WERI-Rb-1 (cell line): Measurements from ENCODE around the gene METTL15.
"Not testable (repeated sequence)": the region's sequence is repeated elsewhere in the genome, so short reads cannot be mapped to it uniquely, and the experiment has no call there.

Experiments used
- DNase-seq: peaks from one replicate; pipeline ENCODE4 v3.0.0-alpha.2; 2020
- H3K27ac ChIP-seq: fragments of 250-450 bp; sonication (Bioruptor Pico); 2 replicates; pipeline ENCODE4 v1.5.1; 2020; ENCODE audit warnings: mild to moderate bottlenecking, moderate library complexity
- H3K27me3 ChIP-seq: fragments of 250-450 bp; sonication (Bioruptor Pico); 2 replicates; pipeline ENCODE4 v1.5.1; 2021; ENCODE audit warnings: mild to moderate bottlenecking, low read depth, moderate library complexity; ENCODE audit not compliant: insufficient read depth, severe bottlenecking
- H3K36me3 ChIP-seq: fragments of 250-450 bp; sonication (Bioruptor Pico); 2 replicates; pipeline ENCODE4 v1.5.1; 2020; ENCODE audit warnings: mild to moderate bottlenecking, moderate library complexity
- H3K4me3 ChIP-seq: 2 replicates; pipeline ENCODE4 v1.5.1; 2011; ENCODE audit warnings: low read depth, mild to moderate bottlenecking, control low read depth, low read length
- H3K9me3 ChIP-seq: fragments of 250-450 bp; sonication (Bioruptor Pico); 2 replicates; pipeline ENCODE4 v1.5.1; 2021; ENCODE audit warnings: mild to moderate bottlenecking, moderate library complexity; ENCODE audit not compliant: severe bottlenecking
- TF ChIP-seq, protein P1 (sequence below): IDR thresholded peaks from 2 replicates; pipeline ENCODE4 v1.5.1; 2011; ENCODE audit warnings: low read depth, mild to moderate bottlenecking, control low read depth, inconsistent platforms, low read length

Gene METTL15

DNA sequence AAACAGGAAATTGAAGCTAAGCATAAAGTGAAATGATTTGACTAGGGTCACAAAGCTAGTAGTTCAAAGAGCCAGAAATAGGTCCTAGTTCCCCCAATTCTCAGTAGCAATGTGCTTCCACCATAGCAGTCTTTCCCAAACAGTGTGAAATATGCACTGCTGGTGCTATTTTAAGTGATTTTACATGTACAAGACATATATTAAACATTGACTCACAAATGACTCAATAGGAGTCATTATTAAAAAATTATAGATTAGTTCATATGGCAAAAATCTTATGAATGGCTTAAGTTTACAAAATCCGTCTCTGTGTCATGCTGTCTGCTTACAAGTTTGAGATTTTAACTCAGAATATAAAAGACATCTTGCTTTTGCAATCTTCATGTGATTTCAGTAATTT lies 21.6 kb upstream of the METTL15 start:
- TF ChIP-seq, protein P1, sequence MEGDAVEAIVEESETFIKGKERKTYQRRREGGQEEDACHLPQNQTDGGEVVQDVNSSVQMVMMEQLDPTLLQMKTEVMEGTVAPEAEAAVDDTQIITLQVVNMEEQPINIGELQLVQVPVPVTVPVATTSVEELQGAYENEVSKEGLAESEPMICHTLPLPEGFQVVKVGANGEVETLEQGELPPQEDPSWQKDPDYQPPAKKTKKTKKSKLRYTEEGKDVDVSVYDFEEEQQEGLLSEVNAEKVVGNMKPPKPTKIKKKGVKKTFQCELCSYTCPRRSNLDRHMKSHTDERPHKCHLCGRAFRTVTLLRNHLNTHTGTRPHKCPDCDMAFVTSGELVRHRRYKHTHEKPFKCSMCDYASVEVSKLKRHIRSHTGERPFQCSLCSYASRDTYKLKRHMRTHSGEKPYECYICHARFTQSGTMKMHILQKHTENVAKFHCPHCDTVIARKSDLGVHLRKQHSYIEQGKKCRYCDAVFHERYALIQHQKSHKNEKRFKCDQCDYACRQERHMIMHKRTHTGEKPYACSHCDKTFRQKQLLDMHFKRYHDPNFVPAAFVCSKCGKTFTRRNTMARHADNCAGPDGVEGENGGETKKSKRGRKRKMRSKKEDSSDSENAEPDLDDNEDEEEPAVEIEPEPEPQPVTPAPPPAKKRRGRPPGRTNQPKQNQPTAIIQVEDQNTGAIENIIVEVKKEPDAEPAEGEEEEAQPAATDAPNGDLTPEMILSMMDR, result no peak
- no peak for DNase-seq
- H3K4me3 ChIP-seq, result no peak overlapping the region
- H3K36me3 ChIP-seq, result peaks cover 13% of the 10 kb centered on the region
- no peaks in the 10 kb centered on the region for H3K27me3 ChIP-seq
- no peaks in the 10 kb centered on the region for H3K9me3 ChIP-seq
- H3K27ac ChIP-seq, result no peak overlapping the region

DNA sequence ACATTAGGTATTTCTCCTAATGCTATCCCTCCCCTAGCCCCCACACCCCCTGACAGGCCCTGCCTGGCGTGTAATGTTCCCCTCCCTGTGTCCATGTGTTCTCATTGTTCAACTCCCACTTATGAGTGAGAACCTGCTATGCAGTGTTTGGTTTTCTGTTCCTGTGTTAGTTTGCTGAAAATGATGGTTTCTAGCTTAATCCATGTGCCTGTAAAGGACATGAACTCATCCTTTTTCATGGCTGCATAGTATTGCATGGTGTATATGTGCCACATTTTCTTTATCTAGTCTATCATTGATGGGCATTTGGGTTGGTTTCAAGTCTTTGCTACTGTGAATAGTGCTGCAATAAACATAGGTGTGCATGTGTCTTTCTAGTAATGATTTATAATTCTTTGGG lies 21.0 kb upstream of the METTL15 start:
- not testable (repeated sequence) for H3K4me3 ChIP-seq, H3K27me3 ChIP-seq, H3K27ac ChIP-seq, DNase-seq, H3K9me3 ChIP-seq
- peaks cover 11% of the 10 kb centered on the region for H3K36me3 ChIP-seq

DNA sequence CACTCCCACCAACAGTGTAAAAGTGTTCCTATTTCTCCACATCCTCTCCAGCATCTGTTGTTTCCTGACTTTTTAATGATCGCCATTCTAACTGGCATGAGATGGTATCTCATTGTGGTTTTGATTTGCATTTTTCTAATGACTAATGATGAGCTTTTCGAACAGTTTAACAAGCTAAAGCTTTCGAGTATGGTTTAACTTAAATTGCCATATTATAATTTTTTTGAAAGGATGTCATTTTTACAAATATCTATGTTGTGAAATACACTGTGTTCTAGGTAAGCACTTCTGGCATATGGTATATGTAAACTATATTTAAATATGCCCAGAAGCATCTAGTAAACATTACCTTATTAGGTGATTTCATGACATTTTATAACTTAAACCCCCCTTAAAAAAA lies 20.5 kb upstream of the METTL15 start:
- not testable (repeated sequence) for H3K4me3 ChIP-seq, DNase-seq, H3K36me3 ChIP-seq, H3K27me3 ChIP-seq, H3K9me3 ChIP-seq, H3K27ac ChIP-seq

DNA sequence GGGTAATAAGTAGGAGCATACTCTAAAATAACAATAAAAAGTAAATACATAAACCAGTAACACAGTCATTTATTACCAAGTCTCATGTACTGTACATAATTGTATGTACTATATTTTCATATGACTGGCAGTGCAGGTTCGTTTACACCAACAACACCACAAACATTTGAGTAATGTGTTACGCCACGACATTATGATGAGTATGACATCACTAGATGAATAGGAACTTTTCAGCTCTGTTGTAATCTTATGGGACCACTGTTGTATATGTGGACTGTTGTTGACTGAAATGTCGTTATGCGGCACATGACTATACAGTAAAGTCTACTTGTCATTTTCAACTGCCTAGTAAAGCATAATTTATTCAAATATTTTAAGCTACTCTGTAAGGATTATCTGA lies 18.8 kb upstream of the METTL15 start:
- H3K36me3 ChIP-seq, result peaks cover 2% of the 10 kb centered on the region; the same call in 1 of the 2 replicates

DNA sequence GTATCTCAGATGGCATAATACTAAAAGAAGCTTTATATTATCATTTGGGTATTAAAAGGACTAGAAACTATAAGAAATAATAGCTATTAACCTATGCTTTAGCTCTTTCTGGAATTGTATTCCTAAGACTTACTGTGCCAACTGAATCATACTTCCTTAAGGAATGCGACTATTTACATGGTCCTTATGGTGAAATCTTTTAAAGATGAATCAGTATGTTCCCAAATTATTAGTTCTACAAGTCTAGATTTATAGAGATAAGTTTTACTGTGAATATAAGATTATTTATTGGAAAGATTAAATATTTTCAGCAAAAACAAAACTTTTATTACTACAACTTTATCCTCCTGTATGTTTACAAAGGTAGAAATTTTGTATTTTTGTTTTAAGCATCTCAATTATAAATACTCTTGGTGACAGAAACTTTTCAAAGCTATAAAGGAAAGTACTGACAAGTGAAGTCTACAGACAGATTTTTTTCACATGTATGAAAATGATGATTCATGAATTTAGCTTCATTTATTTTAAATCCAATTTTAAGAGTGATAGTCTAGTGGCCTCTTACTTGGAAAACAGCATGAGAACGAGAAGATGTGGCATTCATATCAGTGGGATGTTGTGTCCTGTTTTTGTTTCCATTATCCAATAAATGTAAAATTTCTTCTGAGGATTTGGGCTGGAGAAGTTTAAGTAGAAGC lies 18.0 kb upstream of the METTL15 start:
- no peak overlapping the region for H3K27ac ChIP-seq
- peaks cover 2% of the 10 kb centered on the region; the same call in 1 of the 2 replicates for H3K36me3 ChIP-seq

More for the DNA sequence above, 18.8 kb upstream of the METTL15 start:
- Histone ChIP-seq H3K27me3 (no peaks in the 10 kb centered on the region), H3K27ac (no peak overlapping the region), H3K4me3 (no peak overlapping the region), H3K9me3 (no peaks in the 10 kb centered on the region)
- no peak for DNase-seq
- TF ChIP-seq, protein P1, result no peak

DNA sequence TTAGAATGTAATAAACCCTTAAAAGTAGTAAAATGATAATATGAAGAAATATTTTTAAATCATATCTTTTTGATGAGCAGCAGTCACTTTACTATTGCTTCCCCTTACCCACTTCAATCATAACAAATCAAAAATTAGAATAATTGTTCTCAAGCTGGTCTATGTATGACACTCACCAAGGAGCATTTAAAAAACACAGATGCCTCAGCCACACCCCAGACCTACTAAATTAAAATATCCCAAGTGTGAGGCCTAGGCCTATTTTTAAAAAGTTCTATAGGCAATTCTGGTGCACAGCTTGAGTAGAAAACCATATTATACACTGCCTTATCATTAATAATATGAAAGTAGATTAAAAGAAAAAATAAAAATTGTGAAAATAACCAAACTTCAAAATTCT lies 15.4 kb upstream of the METTL15 start:
- peaks cover 11% of the 10 kb centered on the region for H3K36me3 ChIP-seq
- no peaks in the 10 kb centered on the region for H3K9me3 ChIP-seq
- H3K27ac ChIP-seq, result no peak overlapping the region
- no peak overlapping the region for H3K4me3 ChIP-seq
- H3K27me3 ChIP-seq, result no peaks in the 10 kb centered on the region
- TF ChIP-seq, protein P1, result no peak
- no peak for DNase-seq

More for the DNA sequence above, 18.0 kb upstream of the METTL15 start:
- Histone ChIP-seq H3K27me3 (no peaks in the 10 kb centered on the region), H3K9me3 (no peaks in the 10 kb centered on the region), H3K4me3 (no peak overlapping the region)
- DNase-seq, result no peak
- TF ChIP-seq, protein P1, result no peak

DNA sequence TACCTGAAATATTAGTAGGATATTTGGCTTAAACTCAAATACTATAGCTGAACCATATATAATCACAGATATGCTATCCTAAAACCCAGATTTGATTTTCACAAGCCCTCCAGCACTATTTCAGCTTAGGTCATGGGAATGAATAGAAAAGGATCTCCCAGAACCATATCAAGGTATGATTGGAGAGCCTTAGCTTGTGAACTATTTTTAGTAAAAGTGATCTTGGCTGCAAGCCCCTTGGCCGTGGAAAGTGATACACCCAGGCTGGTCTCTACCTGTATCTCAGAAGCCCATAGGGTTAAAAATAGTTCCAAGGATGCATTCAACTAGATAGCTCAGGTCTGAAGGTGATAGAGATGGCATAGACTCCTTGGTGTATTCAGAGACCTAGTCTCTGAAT lies 9.9 kb upstream of the METTL15 start:
- Histone ChIP-seq H3K9me3 (no peaks in the 10 kb centered on the region), H3K27ac (no peak overlapping the region), H3K36me3 (peaks cover 9% of the 10 kb centered on the region), H3K4me3 (no peak overlapping the region), H3K27me3 (no peaks in the 10 kb centered on the region)
- TF ChIP-seq, protein P1, result no peak
- no peak for DNase-seq
